GM12891 (cell line): ENCODE measurements around the gene NBAS.

Experiments used
- PAX5 ChIP-seq: IDR thresholded peaks from 2 replicates; pipeline ENCODE4 v1.6.1; 2011; ENCODE audit warnings: low read length, moderate library complexity, mild to moderate bottlenecking; ENCODE audit not compliant: insufficient read depth, severe bottlenecking
- POLR2A ChIP-seq: IDR thresholded peaks from 2 replicates; pipeline ENCODE4 v1.6.1; 2011; ENCODE audit warnings: low read depth, low read length, control low read depth
- POLR2AphosphoS5 ChIP-seq: IDR thresholded peaks from 2 replicates; pipeline ENCODE4 v1.6.1; 2011; ENCODE audit warnings: low read depth, low read length, control low read depth
- POU2F2 ChIP-seq: IDR thresholded peaks from 2 replicates; pipeline ENCODE4 v1.6.1; 2011; ENCODE audit warnings: low read depth, mild to moderate bottlenecking, control low read depth, low read length, moderate library complexity
- SPI1 ChIP-seq: IDR thresholded peaks from 2 replicates; pipeline ENCODE4 v1.6.1; 2011; ENCODE audit warnings: low read depth, low read length, control low read depth
- TAF1 ChIP-seq: IDR thresholded peaks from 2 replicates; pipeline ENCODE4 v1.6.1; 2011; ENCODE audit warnings: low read depth, low read length, control low read depth

- TF ChIP-seq TAF1 (no peak), POLR2A (no peak), POLR2AphosphoS5 (no peak), POU2F2 (no peak), SPI1 (no peak), PAX5 (no peak)
Observed at GRCh38 chr2:15316370-15316814, 244.7 kb downstream of the NBAS start.
